ENCODE data around the gene HOXB2. TPM values are rescaled to one million over a fixed set of nuclear protein-coding genes. Genes with fewer than 3 reads are reported as not detected.
A peak's percentile ranks its signal among the peaks of the same experiment; 100 is the strongest.

HOXB2 gene
- total and polyA plus RNA-seq, 7 experiments from 2014 or later: 3.4 to 46.9 (median 23.1) TPM

GRCh38 chr17:48544349-48545021 is 424 bp downstream of the HOXB2 start:
- intact Hi-C loops (cut with micrococcal nuclease): loop anchor here (1.0 to 10.0 kb wide), 6 partner anchors 34 to 350 kb away; partner anchors contain the start of genes ATP5MC1 (in 1 of the 2) and HOXB4 (in 1 of the 2)
- H3K27me3 ChIP-seq (ENCODE audit: control insufficient read depth in 2 of 2, insufficient read depth in 2 of 2, low read length in 2 of 2): no peaks in the 10 kb centered on the region
- Mint-ChIP-seq H3K27ac (peak overlapping the region; percentile 87 to 100 (median 95)), H3K36me3 (peaks cover 0 to 25% (median 8%) of the 10 kb centered on the region in 5 donors), H3K4me3 (peak overlapping the region; percentile 94 to 100 (median 95)), H3K9me3 (no peaks in the 10 kb centered on the region), H3K27me3 (peaks cover 0 to 23% (median 10%) of the 10 kb centered on the region in 5 donors), H3K4me1 (peaks cover 20 to 77% (median 62%) of the 10 kb centered on the region in 7 donors)
- H3K36me3 ChIP-seq (ENCODE audit: control insufficient read depth in 2 of 3, insufficient read depth in 3 of 3, low read length in 3 of 3): peaks cover 0 to 5% (median 0%) of the 10 kb centered on the region in 3 experiments
- ChIA-PET CTCF (no interaction called here), POLR2A (interaction anchor here (0.7 to 2.4 kb wide), 6 partner anchors 9 to 51 kb away, joined by 3 to 12 read pairs (median 3); no protein-coding TSS in a partner anchor)
- H3K4me1 ChIP-seq (ENCODE audit: control insufficient read depth in 2 of 2, insufficient read depth in 2 of 2, low read length in 2 of 2): peaks cover 0 to 37% of the 10 kb centered on the region in 2 donors
- H3K4me3 ChIP-seq (ENCODE audit: low read length): peak overlapping the region; percentile 80
- peak overlapping the region; percentile 90 for H3K27ac ChIP-seq (ENCODE audit: low read depth, low read length)
- ATAC-seq (no peak), DNase-seq (peak in 6 of 9 donors; percentile 27 to 59 (median 34))
- no peaks in the 10 kb centered on the region for H3K9me3 ChIP-seq (ENCODE audit: control insufficient read depth in 2 of 3, low read length in 3 of 3)

- ChIA-PET CTCF (no interaction called here), POLR2A (interaction anchor here (0.7 to 2.4 kb wide), 6 partner anchors 9 to 52 kb away, joined by 3 to 12 read pairs (median 3); no protein-coding TSS in a partner anchor)
- no peaks in the 10 kb centered on the region for H3K9me3 Mint-ChIP-seq
- no peaks in the 10 kb centered on the region for H3K9me3 ChIP-seq (ENCODE audit: control insufficient read depth in 2 of 3, low read length in 3 of 3)
- H3K27me3 Mint-ChIP-seq: peaks cover 0 to 23% (median 10%) of the 10 kb centered on the region in 5 donors
- peaks cover 20 to 77% (median 61%) of the 10 kb centered on the region in 7 donors for H3K4me1 Mint-ChIP-seq
- peak in 5 of 9 donors; percentile 27 to 71 (median 38) for DNase-seq
- H3K36me3 ChIP-seq (ENCODE audit: control insufficient read depth in 2 of 3, insufficient read depth in 3 of 3, low read length in 3 of 3): peaks cover 0 to 5% (median 0%) of the 10 kb centered on the region in 3 experiments
- H3K27ac Mint-ChIP-seq: peak overlapping the region; percentile 87 to 100 (median 95)
- peak overlapping the region; percentile 94 to 100 (median 95) for H3K4me3 Mint-ChIP-seq
- H3K27ac ChIP-seq (ENCODE audit: low read depth, low read length): peak overlapping the region; percentile 90
- peaks cover 0 to 37% of the 10 kb centered on the region in 2 donors for H3K4me1 ChIP-seq (ENCODE audit: control insufficient read depth in 2 of 2, insufficient read depth in 2 of 2, low read length in 2 of 2)
- intact Hi-C loops (cut with micrococcal nuclease): loop anchor here (1.0 to 10.0 kb wide), 9 partner anchors 31 to 351 kb away; partner anchors contain the start of genes HOXB4 (in 2 of the 2) and ATP5MC1 (in 1 of the 2)
- ATAC-seq: peak; percentile 47
- H3K4me3 ChIP-seq (ENCODE audit: low read length): peak overlapping the region; percentile 80
- H3K27me3 ChIP-seq (ENCODE audit: control insufficient read depth in 2 of 2, insufficient read depth in 2 of 2, low read length in 2 of 2): no peaks in the 10 kb centered on the region
- peaks cover 0 to 24% (median 8%) of the 10 kb centered on the region in 5 donors for H3K36me3 Mint-ChIP-seq
Observed at GRCh38 chr17:48543854-48544348, 1.0 kb downstream of the HOXB2 start.

DNA sequence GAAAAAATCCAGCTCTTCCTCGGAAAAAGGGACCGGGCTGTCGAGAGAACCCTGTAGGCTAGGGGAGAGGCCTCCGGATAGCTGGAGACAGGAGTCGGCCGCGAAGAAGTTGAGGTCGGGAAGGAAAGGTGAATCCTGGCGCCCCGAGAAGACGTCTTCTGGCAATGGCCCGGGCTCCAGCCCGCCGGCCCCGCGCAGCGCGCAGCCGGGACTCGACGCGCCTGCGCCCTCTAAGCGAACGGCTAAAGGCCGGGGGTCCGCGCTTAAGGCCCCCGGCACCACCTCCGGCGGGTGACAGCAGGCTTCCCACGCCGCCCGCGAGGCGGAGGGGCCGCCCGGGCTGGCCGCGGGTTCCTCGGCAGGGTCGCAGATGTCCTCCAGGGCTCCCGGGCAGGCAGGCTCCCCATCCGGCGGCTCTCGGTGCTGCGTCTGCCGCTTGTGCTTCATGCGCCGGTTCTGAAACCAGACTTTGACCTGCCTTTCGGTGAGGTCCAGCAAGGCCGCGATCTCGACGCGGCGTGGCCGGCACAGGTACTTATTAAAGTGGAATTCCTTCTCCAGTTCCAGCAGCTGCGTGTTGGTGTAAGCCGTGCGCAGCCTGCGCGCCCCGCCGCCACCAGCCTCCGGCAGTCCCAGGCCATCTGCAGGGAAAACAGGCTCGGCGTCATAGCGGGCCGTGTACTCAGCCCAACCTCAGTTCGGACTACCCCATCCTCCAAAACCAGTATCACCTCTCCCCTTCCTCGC is 1.6 kb downstream of the HOXB2 start:
- H3K36me3 ChIP-seq (ENCODE audit: control insufficient read depth in 2 of 3, insufficient read depth in 3 of 3, low read length in 3 of 3): peaks cover 0 to 5% (median 0%) of the 10 kb centered on the region in 3 experiments
- H3K4me1 Mint-ChIP-seq: peaks cover 20 to 72% (median 56%) of the 10 kb centered on the region in 7 donors
- peak overlapping the region; percentile 95 to 100 (median 99) for H3K27ac Mint-ChIP-seq
- H3K4me3 Mint-ChIP-seq: peak overlapping the region; percentile 94 to 100 (median 98)
- no peaks in the 10 kb centered on the region for H3K9me3 ChIP-seq (ENCODE audit: control insufficient read depth in 2 of 3, low read length in 3 of 3)
- DNase-seq (peak in 8 of 9 donors; percentile 51 to 71 (median 60)), ATAC-seq (peak; percentile 67)
- peaks cover 0 to 23% (median 10%) of the 10 kb centered on the region in 5 donors for H3K27me3 Mint-ChIP-seq
- H3K27ac ChIP-seq (ENCODE audit: low read depth, low read length): peak overlapping the region; percentile 90
- POLR2A ChIA-PET: interaction anchor here (0.9 to 3.2 kb wide), 8 partner anchors 8 to 191 kb away, joined by 3 to 20 read pairs (median 4); no protein-coding TSS in a partner anchor
- H3K9me3 Mint-ChIP-seq: no peaks in the 10 kb centered on the region
- H3K4me3 ChIP-seq (ENCODE audit: low read length): peak overlapping the region; percentile 80
- intact Hi-C loops (cut with micrococcal nuclease): loop anchor here (1.0 to 10.0 kb wide), 9 partner anchors 30 to 352 kb away; partner anchors contain the start of genes ATP5MC1 (in 1 of the 2) and HOXB4 (in 1 of the 2)
- H3K27me3 ChIP-seq (ENCODE audit: control insufficient read depth in 2 of 2, insufficient read depth in 2 of 2, low read length in 2 of 2): no peaks in the 10 kb centered on the region
- H3K4me1 ChIP-seq (ENCODE audit: control insufficient read depth in 2 of 2, insufficient read depth in 2 of 2, low read length in 2 of 2): peaks cover 0 to 31% of the 10 kb centered on the region in 2 donors
- H3K36me3 Mint-ChIP-seq: peaks cover 0 to 24% (median 8%) of the 10 kb centered on the region in 5 donors
- CTCF ChIA-PET: no interaction called here

GRCh38 chr17:48542698-48543106 is 2.2 kb downstream of the HOXB2 start:
- H3K27me3 ChIP-seq (ENCODE audit: control insufficient read depth in 2 of 2, insufficient read depth in 2 of 2, low read length in 2 of 2): no peaks in the 10 kb centered on the region
- POLR2A ChIA-PET: interaction anchor here (1.0 to 3.2 kb wide), 4 partner anchors 13 to 191 kb away, joined by 3 to 20 read pairs (median 10); no protein-coding TSS in a partner anchor
- CTCF ChIA-PET: no interaction called here

DNA sequence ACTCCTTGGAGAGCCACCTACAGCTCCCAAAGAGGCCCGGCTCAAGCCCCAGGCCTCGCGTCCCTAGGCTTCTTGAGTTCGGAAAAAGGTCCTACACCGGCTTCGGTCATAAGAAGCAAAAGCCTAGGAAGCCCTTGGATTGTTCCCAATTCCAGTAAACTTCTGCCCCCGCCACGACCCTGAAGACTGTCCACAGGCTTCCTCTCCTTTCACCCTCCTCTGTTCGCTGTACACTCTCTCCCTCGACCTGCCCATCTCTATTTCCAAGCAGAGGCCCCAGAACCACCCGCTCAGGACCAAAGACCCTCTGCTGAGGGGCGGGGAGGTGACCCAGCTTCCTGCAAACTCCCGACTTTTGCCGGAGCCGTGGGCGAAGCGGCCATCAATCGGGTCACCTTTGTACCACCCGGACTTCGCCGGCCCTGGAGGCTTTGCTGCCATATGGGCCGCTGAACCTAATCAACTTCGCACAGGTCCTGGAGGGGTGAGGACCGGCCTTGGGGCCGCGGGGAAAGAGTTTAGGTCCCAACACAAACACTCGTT is 2.7 kb downstream of the HOXB2 start:
- CTCF ChIA-PET: interaction anchor here (0.5 kb wide), 1 partner anchor 187 kb away, joined by 3 read pairs; no protein-coding TSS in a partner anchor
- peak overlapping the region; percentile 90 for H3K27ac ChIP-seq (ENCODE audit: low read depth, low read length)
- no peak for ATAC-seq

More at GRCh38 chr17:48542698-48543106, 2.2 kb downstream of the HOXB2 start:
- DNase-seq (peak in 2 of 9 donors; percentile 20 to 21), ATAC-seq (no peak)
- Mint-ChIP-seq H3K27me3 (peaks cover 0 to 23% (median 10%) of the 10 kb centered on the region in 5 donors), H3K4me1 (peaks cover 20 to 66% (median 50%) of the 10 kb centered on the region in 7 donors), H3K4me3 (peak overlapping the region; percentile 94 to 100 (median 98)), H3K27ac (peak overlapping the region; percentile 95 to 100 (median 99)), H3K36me3 (peaks cover 0 to 24% (median 8%) of the 10 kb centered on the region in 5 donors), H3K9me3 (no peaks in the 10 kb centered on the region)
- peaks cover 0 to 27% of the 10 kb centered on the region in 2 donors for H3K4me1 ChIP-seq (ENCODE audit: control insufficient read depth in 2 of 2, insufficient read depth in 2 of 2, low read length in 2 of 2)
- H3K27ac ChIP-seq (ENCODE audit: low read depth, low read length): peak overlapping the region; percentile 90
- peak overlapping the region; percentile 80 for H3K4me3 ChIP-seq (ENCODE audit: low read length)
- H3K9me3 ChIP-seq (ENCODE audit: control insufficient read depth in 2 of 3, low read length in 3 of 3): no peaks in the 10 kb centered on the region
- intact Hi-C loops (cut with micrococcal nuclease): loop anchor here (1.0 to 10.0 kb wide), 9 partner anchors 30 to 352 kb away; partner anchors contain the start of genes ATP5MC1 (in 1 of the 2) and HOXB4 (in 1 of the 2)
- peaks cover 0 to 5% (median 0%) of the 10 kb centered on the region in 3 experiments for H3K36me3 ChIP-seq (ENCODE audit: control insufficient read depth in 2 of 3, insufficient read depth in 3 of 3, low read length in 3 of 3)

More for the DNA sequence above, 2.7 kb downstream of the HOXB2 start:
- Histone ChIP-seq H3K4me3 (ENCODE audit: low read length) (peak overlapping the region; percentile 78), H3K9me3 (ENCODE audit: control insufficient read depth in 2 of 3, low read length in 3 of 3) (no peaks in the 10 kb centered on the region), H3K4me1 (ENCODE audit: control insufficient read depth in 2 of 2, insufficient read depth in 2 of 2, low read length in 2 of 2) (peaks cover 0 to 23% of the 10 kb centered on the region in 2 donors), H3K36me3 (ENCODE audit: control insufficient read depth in 2 of 3, insufficient read depth in 3 of 3, low read length in 3 of 3) (peaks cover 0 to 5% (median 0%) of the 10 kb centered on the region in 3 experiments), H3K27me3 (ENCODE audit: control insufficient read depth in 2 of 2, insufficient read depth in 2 of 2, low read length in 2 of 2) (no peaks in the 10 kb centered on the region)
- Mint-ChIP-seq H3K4me3 (peak overlapping the region; percentile 91 to 100 (median 98)), H3K9me3 (no peaks in the 10 kb centered on the region), H3K36me3 (peaks cover 0 to 24% (median 8%) of the 10 kb centered on the region in 5 donors), H3K27me3 (peaks cover 0 to 27% (median 11%) of the 10 kb centered on the region in 5 donors), H3K4me1 (peaks cover 20 to 61% (median 45%) of the 10 kb centered on the region in 7 donors), H3K27ac (peak overlapping the region; percentile 95 to 100 (median 99))
- peak in 7 of 9 donors; percentile 18 to 47 (median 30) for DNase-seq
- intact Hi-C loops (cut with micrococcal nuclease): loop anchor here (2.0 to 10.0 kb wide), 6 partner anchors 29 to 353 kb away; partner anchors contain the start of gene ATP5MC1 (in 1 of the 2)
- POLR2A ChIA-PET: interaction anchor here (0.7 to 3.2 kb wide), 12 partner anchors 9 to 495 kb away, joined by 3 to 20 read pairs (median 4); no protein-coding TSS in a partner anchor
